Measurements from ENCODE around the gene KCNQ1.

Gene KCNQ1

GRCh38 chr11:2480874-2481220, 36.0 kb downstream of the KCNQ1 start:
- no peak overlapping the region for H3K27ac ChIP-seq (ENCODE audit: low read length)
- no peak overlapping the region for H3K9ac ChIP-seq (ENCODE audit: low read depth, low read length)
- H3K79me2 ChIP-seq (ENCODE audit: insufficient read depth, low read length), result no peaks in the 10 kb centered on the region
- DNase-seq (no peak), ATAC-seq (ENCODE audit: insufficient read depth, low read depth) (no peak)
- no peaks in the 10 kb centered on the region for H4K20me1 ChIP-seq (ENCODE audit: insufficient read depth, low read length)
- no peak overlapping the region for H3K4me3 ChIP-seq (ENCODE audit: low read depth in 1 of 2, low read length in 2 of 2)
- TF ChIP-seq EZH2 (IDR thresholded peaks at IDR 0.05; ENCODE audit: borderline replicate concordance, low read depth, low read length, severe bottlenecking) (no peak), CTCF (IDR thresholded peaks at IDR 0.05; ENCODE audit: borderline replicate concordance, extremely low read depth, low read length, poor library complexity, severe bottlenecking) (no peak)
- H3K9me3 ChIP-seq (ENCODE audit: insufficient read depth, low read length, severe bottlenecking), result peaks cover 3% of the 10 kb centered on the region
- no peaks in the 10 kb centered on the region for H3K4me1 ChIP-seq (ENCODE audit: insufficient read depth, low read length)
- H3K4me2 ChIP-seq (ENCODE audit: insufficient read depth, low read length), result no peak overlapping the region
- H2AFZ ChIP-seq (ENCODE audit: low read depth, low read length), result no peak overlapping the region
- H3K36me3 ChIP-seq (ENCODE audit: insufficient read depth, low read length), result no peaks in the 10 kb centered on the region
- no peaks in the 10 kb centered on the region for H3K27me3 ChIP-seq (ENCODE audit: insufficient read depth, low read length, poor library complexity)

GRCh38 chr11:2481253-2481652, 36.4 kb downstream of the KCNQ1 start:
- no peak overlapping the region for H3K27ac ChIP-seq (ENCODE audit: low read length)
- no peak overlapping the region for H3K9ac ChIP-seq (ENCODE audit: low read depth, low read length)
- TF ChIP-seq EZH2 (IDR thresholded peaks at IDR 0.05; ENCODE audit: borderline replicate concordance, low read depth, low read length, severe bottlenecking) (no peak), CTCF (IDR thresholded peaks at IDR 0.05; ENCODE audit: borderline replicate concordance, extremely low read depth, low read length, poor library complexity, severe bottlenecking) (no peak)
- H2AFZ ChIP-seq (ENCODE audit: low read depth, low read length), result no peak overlapping the region
- H3K27me3 ChIP-seq (ENCODE audit: insufficient read depth, low read length, poor library complexity), result no peaks in the 10 kb centered on the region
- H3K79me2 ChIP-seq (ENCODE audit: insufficient read depth, low read length), result no peaks in the 10 kb centered on the region
- H3K4me2 ChIP-seq (ENCODE audit: insufficient read depth, low read length), result no peak overlapping the region
- H3K36me3 ChIP-seq (ENCODE audit: insufficient read depth, low read length), result no peaks in the 10 kb centered on the region
- peaks cover 3% of the 10 kb centered on the region for H3K9me3 ChIP-seq (ENCODE audit: insufficient read depth, low read length, severe bottlenecking)
- no peaks in the 10 kb centered on the region for H3K4me1 ChIP-seq (ENCODE audit: insufficient read depth, low read length)
- H3K4me3 ChIP-seq (ENCODE audit: low read depth in 1 of 2, low read length in 2 of 2), result no peak overlapping the region
- no peak for DNase-seq
- H4K20me1 ChIP-seq (ENCODE audit: insufficient read depth, low read length), result no peaks in the 10 kb centered on the region
- no peak for ATAC-seq (ENCODE audit: insufficient read depth, low read depth)

- DNase-seq, result no peak
- Histone ChIP-seq H3K4me3 (ENCODE audit: low read depth in 1 of 2, low read length in 2 of 2) (no peak overlapping the region), H4K20me1 (ENCODE audit: insufficient read depth, low read length) (no peaks in the 10 kb centered on the region)
Observed at GRCh38 chr11:2482204-2482603, 37.4 kb downstream of the KCNQ1 start.

More at GRCh38 chr11:2482204-2482603, 37.4 kb downstream of the KCNQ1 start:
- H3K9ac ChIP-seq (ENCODE audit: low read depth, low read length), result no peak overlapping the region
- H3K27me3 ChIP-seq (ENCODE audit: insufficient read depth, low read length, poor library complexity), result no peaks in the 10 kb centered on the region
- no peak overlapping the region for H3K4me2 ChIP-seq (ENCODE audit: insufficient read depth, low read length)
- no peaks in the 10 kb centered on the region for H3K79me2 ChIP-seq (ENCODE audit: insufficient read depth, low read length)
- no peaks in the 10 kb centered on the region for H3K4me1 ChIP-seq (ENCODE audit: insufficient read depth, low read length)
- no peak for ATAC-seq (ENCODE audit: insufficient read depth, low read depth)
- peaks cover 3% of the 10 kb centered on the region for H3K9me3 ChIP-seq (ENCODE audit: insufficient read depth, low read length, severe bottlenecking)
- no peak overlapping the region for H3K27ac ChIP-seq (ENCODE audit: low read length)
- TF ChIP-seq CTCF (IDR thresholded peaks at IDR 0.05; ENCODE audit: borderline replicate concordance, extremely low read depth, low read length, poor library complexity, severe bottlenecking) (no peak), EZH2 (IDR thresholded peaks at IDR 0.05; ENCODE audit: borderline replicate concordance, low read depth, low read length, severe bottlenecking) (no peak)
- no peak overlapping the region for H2AFZ ChIP-seq (ENCODE audit: low read depth, low read length)
- H3K36me3 ChIP-seq (ENCODE audit: insufficient read depth, low read length), result no peaks in the 10 kb centered on the region
